B cell (primary cell): ENCODE measurements around the gene CCDC24.

Experiments used
- EZH2 ChIP-seq: IDR thresholded peaks from 2 replicates; pipeline ENCODE4 v1.6.1; 2012; ENCODE audit warnings: borderline replicate concordance, low read depth, mild to moderate bottlenecking, moderate library complexity, low read length; ENCODE audit not compliant: insufficient read depth, poor library complexity, severe bottlenecking
- TF ChIP-seq, protein P1 (sequence below): fragments of 200-600 bp; IDR thresholded peaks from one replicate; pipeline ENCODE4 v1.8.0; 2022; ENCODE audit warnings: antibody characterized with exemption, mild to moderate bottlenecking

DNA sequence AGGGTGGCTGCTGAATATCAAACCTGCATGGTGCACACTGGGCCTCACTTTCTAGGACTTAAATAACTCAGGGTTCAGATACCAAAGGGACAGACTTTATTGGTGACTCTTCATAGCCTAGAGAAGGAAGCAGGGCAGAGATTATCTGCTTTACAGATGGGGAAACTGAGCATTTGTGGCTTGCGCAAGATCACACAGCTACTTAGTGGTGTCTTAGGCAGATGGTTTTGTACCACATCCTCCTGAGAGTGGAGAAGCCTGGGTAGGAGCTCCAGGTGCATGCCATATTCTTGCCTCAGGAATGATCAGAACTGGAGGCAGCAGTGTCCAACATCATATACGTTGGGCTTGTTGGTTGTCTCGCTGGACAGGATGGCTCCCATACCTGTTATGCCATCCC lies 28.4 kb upstream of the CCDC24 start:
- TF ChIP-seq, protein P1, sequence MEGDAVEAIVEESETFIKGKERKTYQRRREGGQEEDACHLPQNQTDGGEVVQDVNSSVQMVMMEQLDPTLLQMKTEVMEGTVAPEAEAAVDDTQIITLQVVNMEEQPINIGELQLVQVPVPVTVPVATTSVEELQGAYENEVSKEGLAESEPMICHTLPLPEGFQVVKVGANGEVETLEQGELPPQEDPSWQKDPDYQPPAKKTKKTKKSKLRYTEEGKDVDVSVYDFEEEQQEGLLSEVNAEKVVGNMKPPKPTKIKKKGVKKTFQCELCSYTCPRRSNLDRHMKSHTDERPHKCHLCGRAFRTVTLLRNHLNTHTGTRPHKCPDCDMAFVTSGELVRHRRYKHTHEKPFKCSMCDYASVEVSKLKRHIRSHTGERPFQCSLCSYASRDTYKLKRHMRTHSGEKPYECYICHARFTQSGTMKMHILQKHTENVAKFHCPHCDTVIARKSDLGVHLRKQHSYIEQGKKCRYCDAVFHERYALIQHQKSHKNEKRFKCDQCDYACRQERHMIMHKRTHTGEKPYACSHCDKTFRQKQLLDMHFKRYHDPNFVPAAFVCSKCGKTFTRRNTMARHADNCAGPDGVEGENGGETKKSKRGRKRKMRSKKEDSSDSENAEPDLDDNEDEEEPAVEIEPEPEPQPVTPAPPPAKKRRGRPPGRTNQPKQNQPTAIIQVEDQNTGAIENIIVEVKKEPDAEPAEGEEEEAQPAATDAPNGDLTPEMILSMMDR = no peak
- TF ChIP-seq EZH2 = no peak
